Measurements from ENCODE around the gene PRKAR1B.
A peak's percentile ranks its signal among the peaks of the same experiment; 100 is the strongest.

The PRKAR1B gene

DNA sequence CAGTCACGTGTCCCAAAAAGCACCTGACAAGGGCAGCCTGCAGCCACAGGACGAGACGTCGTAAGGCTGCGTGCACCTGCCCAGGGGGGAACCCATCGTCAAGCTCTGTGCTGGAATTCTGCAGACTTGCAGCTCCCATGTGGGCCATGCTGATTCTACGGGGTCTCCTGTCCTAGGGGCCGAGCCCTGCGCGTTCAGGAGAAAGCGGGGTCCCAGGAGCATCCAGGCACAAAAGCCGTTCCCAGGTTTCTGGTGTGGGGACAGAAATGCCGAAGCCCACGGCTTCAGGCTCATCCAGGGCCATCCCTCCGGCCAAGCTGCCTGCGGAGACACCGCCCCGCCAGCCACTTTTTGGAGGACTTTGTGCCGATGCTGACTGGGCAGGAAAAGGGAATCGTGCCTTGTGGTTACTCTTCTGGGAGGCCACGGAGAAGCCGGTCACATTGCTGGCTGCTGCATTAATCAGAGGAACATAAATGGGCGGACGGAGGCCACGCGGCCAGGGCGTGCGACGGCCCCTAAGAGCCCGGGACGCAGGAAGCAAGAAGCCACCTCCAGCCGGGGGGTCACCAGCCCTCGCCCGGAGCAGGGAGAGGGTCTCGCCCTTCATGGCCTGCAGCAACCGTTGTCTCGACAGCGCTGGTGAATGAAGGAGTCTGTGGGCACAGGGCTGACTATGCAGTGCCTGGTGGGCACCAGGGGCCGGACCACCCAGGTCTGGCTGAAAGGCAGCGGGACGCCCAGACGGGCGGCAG is 144.8 kb downstream of the PRKAR1B start:
- no CpG with 5 or more reads among the region's 43 CpGs for WGBS, 2 donors (ENCODE audit: extremely low coverage in 2 of 2, insufficient read length in 2 of 2, insufficient replicate concordance in 1 of 2)
- Histone ChIP-seq H2BK15ac (ENCODE audit: low read length) (no peak overlapping the region), H3K9me3 (replicated peaks in 1 of 2; ENCODE audit: control insufficient read depth in 2 of 2, insufficient read depth in 1 of 2, low read depth in 1 of 2, low read length in 2 of 2) (peaks cover 0 to 8% of the 10 kb centered on the region in 2 donors), H2AK5ac (ENCODE audit: low read depth, low read length) (peak overlapping the region; percentile 23), H3K4me1 (ENCODE audit: control insufficient read depth in 2 of 2, insufficient read depth in 1 of 2, low read depth in 1 of 2, low read length in 2 of 2) (peaks cover 4 to 6% of the 10 kb centered on the region in 2 donors), H4K8ac (ENCODE audit: low read depth, low read length) (no peak overlapping the region), H2BK5ac (ENCODE audit: low read length) (peak overlapping the region; percentile 32), H3K27ac (replicated peaks; ENCODE audit: low read length) (no peak overlapping the region), H4K91ac (ENCODE audit: low read depth, low read length, poor library complexity) (no peak overlapping the region), H2AFZ (ENCODE audit: low read length) (no peak overlapping the region), H3K27me3 (ENCODE audit: control insufficient read depth in 3 of 3, insufficient read depth in 3 of 3, low read depth in 1 of 3, low read length in 3 of 3) (no peaks in the 10 kb centered on the region), H2BK120ac (ENCODE audit: low read depth, low read length) (no peak overlapping the region), H3K4ac (ENCODE audit: low read length) (no peak overlapping the region), H3K18ac (ENCODE audit: low read length) (peak overlapping the region; percentile 61), H3K9ac (ENCODE audit: low read depth, low read length, poor library complexity) (peak overlapping the region; percentile 68), H3K36me3 (replicated peaks in 1 of 2; ENCODE audit: control insufficient read depth in 2 of 2, insufficient read depth in 2 of 2, low read length in 2 of 2) (peaks cover 0 to 7% of the 10 kb centered on the region in 2 donors), H3K14ac (ENCODE audit: low read length) (no peak overlapping the region), H3K4me3 (ENCODE audit: low read length in 2 of 2) (no peak overlapping the region), H2BK12ac (ENCODE audit: low read length) (peak overlapping the region; percentile 52), H3K79me1 (ENCODE audit: low read depth, low read length) (peaks cover 3% of the 10 kb centered on the region), H3K23ac (ENCODE audit: low read depth, low read length, poor library complexity) (no peak overlapping the region), H3K4me2 (ENCODE audit: insufficient read depth, low read length, poor library complexity, severe bottlenecking) (no peak overlapping the region)
- no peak for DNase-seq (ENCODE audit: low spot score)

- no peak overlapping the region for H3K27ac ChIP-seq (replicated peaks; ENCODE audit: low read length)
- peaks cover 11 to 13% of the 10 kb centered on the region in 2 donors for H3K4me1 ChIP-seq (ENCODE audit: control insufficient read depth in 2 of 2, insufficient read depth in 1 of 2, low read depth in 1 of 2, low read length in 2 of 2)
- no peak overlapping the region for H3K4ac ChIP-seq (ENCODE audit: low read length)
- H3K14ac ChIP-seq (ENCODE audit: low read length): no peak overlapping the region
- peak overlapping the region; percentile 85 for H3K18ac ChIP-seq (ENCODE audit: low read length)
- no peak overlapping the region for H2BK15ac ChIP-seq (ENCODE audit: low read length)
- H2BK12ac ChIP-seq (ENCODE audit: low read length): no peak overlapping the region
- H2AK5ac ChIP-seq (ENCODE audit: low read depth, low read length): no peak overlapping the region
- H3K9ac ChIP-seq (ENCODE audit: low read depth, low read length, poor library complexity): no peak overlapping the region
- H3K4me2 ChIP-seq (ENCODE audit: insufficient read depth, low read length, poor library complexity, severe bottlenecking): no peak overlapping the region
- no peak overlapping the region for H2AFZ ChIP-seq (ENCODE audit: low read length)
- no peak overlapping the region for H4K91ac ChIP-seq (ENCODE audit: low read depth, low read length, poor library complexity)
- no CpG with 5 or more reads among the region's 16 CpGs for WGBS, 2 donors (ENCODE audit: extremely low coverage in 2 of 2, insufficient read length in 2 of 2, insufficient replicate concordance in 1 of 2)
- H3K27me3 ChIP-seq (ENCODE audit: control insufficient read depth in 3 of 3, insufficient read depth in 3 of 3, low read depth in 1 of 3, low read length in 3 of 3): no peaks in the 10 kb centered on the region
- DNase-seq (ENCODE audit: low spot score): no peak
- peaks cover 0 to 7% of the 10 kb centered on the region in 2 donors for H3K36me3 ChIP-seq (replicated peaks in 1 of 2; ENCODE audit: control insufficient read depth in 2 of 2, insufficient read depth in 2 of 2, low read length in 2 of 2)
- no peak overlapping the region for H3K23ac ChIP-seq (ENCODE audit: low read depth, low read length, poor library complexity)
- H3K79me1 ChIP-seq (ENCODE audit: low read depth, low read length): peaks cover 6% of the 10 kb centered on the region
- no peak overlapping the region for H2BK5ac ChIP-seq (ENCODE audit: low read length)
- H3K4me3 ChIP-seq (ENCODE audit: low read length in 2 of 2): no peak overlapping the region
- no peak overlapping the region for H2BK120ac ChIP-seq (ENCODE audit: low read depth, low read length)
- H4K8ac ChIP-seq (ENCODE audit: low read depth, low read length): no peak overlapping the region
- H3K9me3 ChIP-seq (replicated peaks in 1 of 2; ENCODE audit: control insufficient read depth in 2 of 2, insufficient read depth in 1 of 2, low read depth in 1 of 2, low read length in 2 of 2): peaks cover 0 to 4% of the 10 kb centered on the region in 2 donors
Observed at GRCh38 chr7:578386-578785, 148.7 kb downstream of the PRKAR1B start.

DNA sequence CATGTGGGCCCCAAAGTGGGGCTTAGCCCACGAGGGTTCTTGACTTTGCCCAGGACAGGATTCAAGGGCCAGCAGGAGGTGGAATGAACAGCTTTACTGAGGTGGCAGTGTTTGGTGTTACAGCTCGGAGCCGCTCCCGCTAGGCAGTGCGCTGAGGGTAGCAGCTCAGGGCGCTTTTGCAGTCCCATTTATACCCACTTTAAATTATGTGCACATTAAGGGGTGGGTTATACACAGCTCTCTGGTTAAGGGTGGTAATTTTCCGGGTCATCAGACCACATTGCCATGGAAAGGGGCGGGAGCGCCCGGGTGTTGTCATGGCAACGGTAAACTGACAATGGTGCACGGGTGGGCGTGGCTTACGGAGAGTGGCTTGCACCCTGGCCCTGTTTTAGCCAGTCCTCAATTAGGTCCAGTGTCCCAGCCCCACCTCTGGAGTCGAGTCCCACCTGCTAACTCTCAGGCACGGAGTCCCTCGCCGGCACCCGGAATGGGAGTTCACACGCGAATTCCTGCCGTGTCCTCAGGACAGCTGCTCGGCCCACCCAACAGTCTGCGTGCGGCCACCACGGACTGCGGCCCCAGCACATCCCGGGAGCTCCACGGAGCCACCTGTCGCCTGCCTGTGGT is 149.2 kb downstream of the PRKAR1B start:
- Histone ChIP-seq H2BK120ac (ENCODE audit: low read depth, low read length) (no peak overlapping the region), H4K91ac (ENCODE audit: low read depth, low read length, poor library complexity) (no peak overlapping the region), H3K9ac (ENCODE audit: low read depth, low read length, poor library complexity) (no peak overlapping the region), H3K4me3 (ENCODE audit: low read length in 2 of 2) (no peak overlapping the region), H3K27ac (replicated peaks; ENCODE audit: low read length) (no peak overlapping the region), H2BK15ac (ENCODE audit: low read length) (no peak overlapping the region), H4K8ac (ENCODE audit: low read depth, low read length) (no peak overlapping the region), H2BK5ac (ENCODE audit: low read length) (no peak overlapping the region), H2AK5ac (ENCODE audit: low read depth, low read length) (no peak overlapping the region), H2AFZ (ENCODE audit: low read length) (no peak overlapping the region), H3K27me3 (ENCODE audit: control insufficient read depth in 3 of 3, insufficient read depth in 3 of 3, low read depth in 1 of 3, low read length in 3 of 3) (no peaks in the 10 kb centered on the region), H2BK12ac (ENCODE audit: low read length) (no peak overlapping the region), H3K4me1 (ENCODE audit: control insufficient read depth in 2 of 2, insufficient read depth in 1 of 2, low read depth in 1 of 2, low read length in 2 of 2) (peaks cover 12 to 16% of the 10 kb centered on the region in 2 donors), H3K9me3 (replicated peaks in 1 of 2; ENCODE audit: control insufficient read depth in 2 of 2, insufficient read depth in 1 of 2, low read depth in 1 of 2, low read length in 2 of 2) (peaks cover 0 to 1% of the 10 kb centered on the region in 2 donors), H3K4ac (ENCODE audit: low read length) (no peak overlapping the region), H3K36me3 (replicated peaks in 1 of 2; ENCODE audit: control insufficient read depth in 2 of 2, insufficient read depth in 2 of 2, low read length in 2 of 2) (peaks cover 0 to 4% of the 10 kb centered on the region in 2 donors), H3K4me2 (ENCODE audit: insufficient read depth, low read length, poor library complexity, severe bottlenecking) (peak overlapping the region; percentile 11), H3K79me1 (ENCODE audit: low read depth, low read length) (peaks cover 6% of the 10 kb centered on the region), H3K18ac (ENCODE audit: low read length) (peak overlapping the region; percentile 85), H3K23ac (ENCODE audit: low read depth, low read length, poor library complexity) (no peak overlapping the region), H3K14ac (ENCODE audit: low read length) (peak overlapping the region; percentile 97)
- WGBS, 2 donors (ENCODE audit: extremely low coverage in 2 of 2, insufficient read length in 2 of 2, insufficient replicate concordance in 1 of 2): no CpG with 5 or more reads among the region's 30 CpGs
- DNase-seq (ENCODE audit: low spot score): no peak

DNA sequence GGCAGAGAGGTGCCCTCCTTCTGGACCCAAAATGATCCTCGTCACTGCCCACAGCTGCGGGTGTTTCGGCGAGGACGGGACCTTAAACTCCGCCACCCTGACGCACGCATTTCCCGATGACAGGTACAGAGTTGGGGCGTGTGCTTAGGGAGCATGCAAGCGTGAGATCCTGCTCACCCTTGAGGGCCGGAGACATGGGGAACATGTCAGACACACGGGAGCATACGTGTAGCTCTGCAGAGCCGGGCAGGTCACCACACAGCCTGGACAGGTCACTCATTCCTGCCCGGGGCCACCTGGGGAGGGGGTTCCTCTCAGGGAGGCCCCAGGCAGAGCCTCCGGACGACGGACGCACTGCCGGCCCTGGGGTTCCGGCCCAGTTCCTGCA is 149.8 kb downstream of the PRKAR1B start:
- WGBS, 2 donors (ENCODE audit: extremely low coverage in 2 of 2, insufficient read length in 2 of 2, insufficient replicate concordance in 1 of 2): no CpG with 5 or more reads among the region's 22 CpGs
- Histone ChIP-seq H2BK12ac (ENCODE audit: low read length) (peak overlapping the region; percentile 58), H2BK15ac (ENCODE audit: low read length) (peak overlapping the region; percentile 58), H3K4me2 (ENCODE audit: insufficient read depth, low read length, poor library complexity, severe bottlenecking) (no peak overlapping the region), H2AFZ (ENCODE audit: low read length) (no peak overlapping the region), H3K79me1 (ENCODE audit: low read depth, low read length) (peaks cover 6% of the 10 kb centered on the region), H3K4me1 (ENCODE audit: control insufficient read depth in 2 of 2, insufficient read depth in 1 of 2, low read depth in 1 of 2, low read length in 2 of 2) (peaks cover 16 to 22% of the 10 kb centered on the region in 2 donors), H3K27ac (replicated peaks; ENCODE audit: low read length) (no peak overlapping the region), H3K14ac (ENCODE audit: low read length) (peak overlapping the region; percentile 21), H3K23ac (ENCODE audit: low read depth, low read length, poor library complexity) (no peak overlapping the region), H3K9ac (ENCODE audit: low read depth, low read length, poor library complexity) (no peak overlapping the region), H3K27me3 (ENCODE audit: control insufficient read depth in 3 of 3, insufficient read depth in 3 of 3, low read depth in 1 of 3, low read length in 3 of 3) (no peaks in the 10 kb centered on the region), H2AK5ac (ENCODE audit: low read depth, low read length) (peak overlapping the region; percentile 63), H3K36me3 (replicated peaks in 1 of 2; ENCODE audit: control insufficient read depth in 2 of 2, insufficient read depth in 2 of 2, low read length in 2 of 2) (peaks cover 0 to 4% of the 10 kb centered on the region in 2 donors), H3K9me3 (replicated peaks in 1 of 2; ENCODE audit: control insufficient read depth in 2 of 2, insufficient read depth in 1 of 2, low read depth in 1 of 2, low read length in 2 of 2) (peaks cover 0 to 1% of the 10 kb centered on the region in 2 donors), H2BK120ac (ENCODE audit: low read depth, low read length) (no peak overlapping the region), H3K18ac (ENCODE audit: low read length) (peak overlapping the region; percentile 59), H2BK5ac (ENCODE audit: low read length) (no peak overlapping the region), H4K8ac (ENCODE audit: low read depth, low read length) (no peak overlapping the region), H3K4me3 (ENCODE audit: low read length in 2 of 2) (no peak overlapping the region), H3K4ac (ENCODE audit: low read length) (no peak overlapping the region), H4K91ac (ENCODE audit: low read depth, low read length, poor library complexity) (no peak overlapping the region)
- DNase-seq (ENCODE audit: low spot score): no peak

All from neuronal stem cell (in vitro differentiated cells).